Erythroblast (primary cell): Measurements from ENCODE around the gene CDH13.

ENCODE experiments used
- DNase-seq, 2 experiments: peaks; one replicate each; lab custom pipeline; 2025; lab: John Stamatoyannopoulos, UW
- GATA1 ChIP-seq: IDR thresholded peaks from 2 replicates; pipeline ENCODE4 v1.6.1; 2011; ENCODE audit warnings: low read depth, mild to moderate bottlenecking, control low read depth, low read length, moderate library complexity
- POLR2A ChIP-seq: IDR thresholded peaks from 2 replicates; pipeline ENCODE4 v1.6.1; 2011; ENCODE audit warnings: mild to moderate bottlenecking, low read length

The CDH13 gene

DNA sequence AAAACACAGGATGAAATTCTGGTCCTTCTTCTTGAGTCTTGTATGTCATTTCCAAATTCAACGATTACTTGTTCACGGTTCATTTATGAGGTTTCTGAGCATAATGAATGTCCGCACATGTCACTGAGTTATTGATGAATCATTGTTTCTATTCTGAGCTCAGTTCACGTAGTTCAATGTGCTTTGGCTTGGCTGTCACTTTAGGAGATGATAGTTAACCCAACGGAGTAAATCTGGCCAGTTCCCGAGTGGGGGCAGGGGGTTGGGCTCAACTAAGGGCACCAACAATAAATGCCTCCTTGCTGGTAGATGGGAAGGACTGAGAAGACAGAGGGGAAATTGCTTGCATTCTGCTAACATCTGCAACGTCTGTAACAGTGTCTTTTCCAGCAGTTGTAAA lies 941.6 kb downstream of the CDH13 start:
- no peak for DNase-seq
- TF ChIP-seq POLR2A: no peak
- no peak for TF ChIP-seq GATA1

DNA sequence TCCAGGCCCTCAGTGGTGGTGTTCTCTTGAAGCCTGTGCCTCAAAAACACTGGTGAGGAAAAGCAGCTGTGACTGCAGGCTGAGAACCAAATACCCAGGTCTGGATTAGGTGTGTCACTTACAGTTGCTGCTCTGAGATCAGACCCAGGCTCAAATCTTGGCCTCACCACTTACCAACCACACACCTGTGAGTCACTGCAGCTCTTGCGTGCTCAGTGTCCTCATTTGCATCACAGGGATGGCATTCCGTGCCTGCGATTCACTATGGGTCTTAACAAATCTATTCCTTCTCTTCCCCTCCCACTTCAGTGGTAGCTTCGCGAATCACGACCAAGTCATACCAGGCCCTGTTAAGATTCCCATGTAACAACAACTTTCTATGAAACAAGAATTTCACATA lies 947.6 kb downstream of the CDH13 start:
- TF ChIP-seq POLR2A: no peak
- TF ChIP-seq GATA1: no peak
- DNase-seq: no peak

DNA sequence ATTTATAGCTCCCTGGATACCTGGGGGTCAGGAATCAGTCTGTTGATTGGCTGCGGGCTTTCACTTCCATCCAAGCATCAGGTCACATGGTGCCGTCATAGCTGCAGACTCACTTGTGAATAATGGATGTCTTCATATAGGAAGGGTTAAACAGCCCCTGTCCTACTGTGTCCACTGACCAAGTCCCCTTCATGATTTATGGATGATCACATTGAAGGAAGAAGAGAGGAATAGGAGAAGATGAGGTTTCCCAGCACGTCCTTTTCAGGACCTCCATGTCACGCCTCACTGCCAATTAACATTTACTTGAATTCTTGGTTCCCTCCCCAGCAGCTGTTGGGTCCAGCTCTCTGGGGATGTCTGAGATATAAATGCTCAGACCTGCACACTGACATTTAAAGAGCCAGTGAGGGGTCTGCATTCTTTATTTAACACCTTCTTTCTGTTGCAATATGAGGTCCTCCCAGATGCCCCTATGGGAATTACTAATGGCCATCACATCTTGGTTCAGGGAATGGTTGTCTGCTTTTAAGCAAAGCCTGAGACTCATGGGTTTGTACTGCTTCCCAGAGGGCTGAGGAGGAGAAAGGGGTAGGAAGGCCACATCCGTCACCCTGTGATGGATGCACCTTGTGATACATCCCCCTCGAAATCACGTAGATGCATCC lies 950.4 kb downstream of the CDH13 start:
- TF ChIP-seq GATA1 (no peak), POLR2A (no peak)
- no peak for DNase-seq

GRCh38 chr16:83578171-83578570 lies 951.4 kb downstream of the CDH13 start:
- DNase-seq: no peak
- TF ChIP-seq GATA1 (no peak), POLR2A (no peak)

GRCh38 chr16:83579027-83579426 lies 952.3 kb downstream of the CDH13 start:
- no peak for TF ChIP-seq POLR2A
- no peak for TF ChIP-seq GATA1
- DNase-seq: no peak

DNA sequence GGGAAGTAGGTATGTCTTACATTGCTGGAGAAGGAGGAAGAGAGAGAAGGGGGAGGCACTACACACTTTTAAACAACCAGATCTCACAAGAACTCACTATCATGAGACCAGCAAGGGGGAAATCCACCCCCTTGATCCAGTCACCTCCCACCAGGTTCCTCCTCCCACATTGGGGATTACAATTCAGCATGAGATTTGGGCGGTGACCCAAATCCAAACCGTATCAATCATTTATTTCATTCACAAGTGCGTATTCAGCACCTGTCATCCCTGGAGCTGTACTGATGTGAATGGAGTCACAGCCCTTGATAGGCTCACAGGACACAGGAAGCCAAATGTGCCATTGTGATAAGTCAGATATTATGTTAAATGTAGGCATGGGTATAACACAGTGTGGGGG lies 952.7 kb downstream of the CDH13 start:
- TF ChIP-seq GATA1: no peak
- TF ChIP-seq POLR2A: no peak
- no peak for DNase-seq

DNA sequence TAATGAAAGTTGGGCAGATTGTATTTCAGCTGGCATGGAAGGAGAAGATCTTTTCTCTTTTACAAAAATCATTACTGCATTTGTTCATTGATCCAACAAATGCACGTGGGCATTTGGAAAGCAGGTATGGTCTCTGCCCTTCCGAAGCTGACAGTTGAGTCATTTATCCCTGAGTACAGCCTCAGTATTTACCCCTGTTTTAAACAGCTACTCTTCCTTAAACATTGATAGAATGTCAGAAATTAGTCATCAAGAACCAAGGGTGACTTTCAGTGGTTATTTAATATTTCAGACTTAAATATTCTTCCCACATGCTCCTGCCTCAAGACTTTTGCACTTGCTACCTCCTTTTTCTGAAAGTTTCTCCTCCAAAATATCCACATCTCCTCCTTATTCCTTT lies 954.3 kb downstream of the CDH13 start:
- TF ChIP-seq GATA1 (no peak), POLR2A (no peak)
- DNase-seq: no peak

DNA sequence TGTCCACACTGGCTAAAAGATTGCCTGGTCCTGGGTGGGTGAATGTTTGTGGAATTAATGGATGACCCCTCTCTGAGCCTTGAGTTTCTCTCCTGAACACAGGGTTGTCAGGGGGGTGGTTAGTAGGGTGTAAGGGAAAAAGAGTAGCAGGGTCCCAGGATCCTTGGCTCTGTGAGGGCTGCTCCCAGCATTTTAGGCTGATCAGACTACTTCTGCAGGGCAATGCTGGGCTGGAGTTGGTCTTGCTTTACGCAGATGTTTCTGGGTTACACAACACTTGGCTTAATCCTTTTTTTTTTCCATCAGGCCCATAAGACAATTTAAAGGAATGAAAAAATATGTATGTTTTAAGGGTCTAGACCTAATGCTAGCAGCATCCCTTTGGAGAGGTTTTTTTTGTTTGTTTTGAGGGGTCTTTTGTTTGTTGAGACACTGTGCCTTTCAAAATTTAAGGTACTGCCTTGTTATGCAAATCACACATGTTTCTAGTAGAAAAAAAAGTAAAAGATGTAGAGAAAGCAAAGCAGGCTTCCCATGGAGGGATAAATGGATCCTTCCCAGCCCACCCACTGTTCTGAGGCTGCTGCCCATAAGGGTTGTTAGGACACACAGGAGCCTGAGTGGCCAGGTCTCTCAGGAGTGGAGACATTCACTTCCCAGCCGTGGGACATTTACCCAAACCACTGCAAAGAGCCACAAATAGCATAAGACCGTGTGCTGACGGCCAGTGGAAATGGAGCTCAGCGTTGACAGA lies 955.4 kb downstream of the CDH13 start:
- TF ChIP-seq POLR2A: no peak
- no peak for TF ChIP-seq GATA1
- no peak for DNase-seq

DNA sequence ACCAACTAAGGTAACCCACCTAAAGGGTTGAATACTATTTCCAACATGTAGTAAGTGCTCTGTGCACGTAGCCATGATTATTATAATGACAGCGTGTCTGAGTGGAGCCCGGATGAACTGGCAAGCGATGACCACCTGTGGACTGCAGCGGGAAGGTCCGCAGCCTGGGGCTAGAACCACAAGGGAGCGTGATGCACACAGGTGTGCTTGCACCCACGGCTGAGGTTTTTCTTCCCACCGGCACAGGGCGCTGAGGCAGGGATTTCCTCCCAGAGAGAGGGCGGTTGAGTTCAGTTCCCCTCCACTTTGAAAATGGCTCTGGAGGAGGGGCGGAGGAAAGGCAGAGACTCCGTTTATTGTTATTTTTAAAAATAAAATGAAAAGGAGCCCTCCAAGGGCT lies 959.3 kb downstream of the CDH13 start:
- TF ChIP-seq GATA1 (no peak), POLR2A (no peak)
- no peak for DNase-seq

DNA sequence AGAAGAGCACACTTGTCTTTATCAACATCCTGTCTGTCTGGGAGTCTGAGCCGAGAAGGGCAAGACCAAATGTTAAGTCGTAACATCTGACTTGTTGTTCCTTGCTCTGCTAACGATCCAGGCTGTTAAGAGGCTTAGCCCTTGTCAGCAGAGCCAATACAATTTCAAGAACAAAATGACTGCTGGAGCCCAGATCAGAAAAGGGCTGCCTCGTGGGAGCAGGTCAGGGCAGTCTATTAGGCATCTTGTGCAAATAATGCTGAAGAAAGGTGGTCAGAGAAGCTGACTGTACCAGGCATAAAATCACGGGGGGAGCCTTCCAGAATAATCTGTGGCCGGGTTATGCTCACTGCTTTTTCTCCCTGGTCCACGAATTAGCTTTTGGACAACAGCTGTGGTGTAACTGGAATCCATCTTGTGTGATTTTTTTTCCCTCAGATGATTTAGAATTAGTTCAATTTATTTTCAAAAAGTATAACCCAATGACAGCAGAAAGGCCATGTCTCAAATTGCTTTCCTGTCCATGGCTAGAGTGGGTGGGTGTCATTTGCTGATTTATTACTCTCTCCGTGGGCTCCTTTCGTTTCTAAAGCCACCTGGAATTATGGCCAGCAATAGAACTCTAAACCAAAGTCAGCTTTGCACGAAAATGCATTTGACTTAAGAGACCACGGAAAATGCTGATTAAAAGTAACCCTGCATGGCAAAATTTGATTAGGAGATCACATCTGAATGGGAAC lies 959.9 kb downstream of the CDH13 start:
- DNase-seq: no peak
- no peak for TF ChIP-seq GATA1
- no peak for TF ChIP-seq POLR2A

GRCh38 chr16:83587201-83587600 lies 960.4 kb downstream of the CDH13 start:
- no peak for DNase-seq
- TF ChIP-seq POLR2A (no peak), GATA1 (no peak)

DNA sequence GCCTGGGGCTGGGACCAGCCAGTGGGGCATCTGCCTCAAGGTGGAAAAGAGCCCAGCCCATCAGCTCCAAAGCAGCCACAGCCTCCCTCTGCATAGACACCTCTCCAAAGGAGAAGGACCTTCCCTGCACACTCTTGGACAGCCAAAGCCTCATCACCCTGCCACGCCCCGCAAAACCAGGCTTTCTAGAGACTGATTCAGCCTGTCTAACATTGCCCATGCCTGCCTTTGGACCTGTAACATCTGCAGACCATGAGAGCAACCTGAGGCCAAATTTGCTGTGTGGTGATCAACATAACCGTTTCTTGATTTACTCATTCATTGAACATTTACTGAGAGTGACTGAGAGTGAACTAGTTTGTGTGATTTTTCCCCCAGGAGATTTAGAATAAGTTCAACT lies 961.3 kb downstream of the CDH13 start:
- no peak for DNase-seq
- TF ChIP-seq POLR2A (no peak), GATA1 (no peak)

GRCh38 chr16:83589576-83589975 lies 962.8 kb downstream of the CDH13 start:
- TF ChIP-seq POLR2A (no peak), GATA1 (no peak)
- DNase-seq: no peak

DNA sequence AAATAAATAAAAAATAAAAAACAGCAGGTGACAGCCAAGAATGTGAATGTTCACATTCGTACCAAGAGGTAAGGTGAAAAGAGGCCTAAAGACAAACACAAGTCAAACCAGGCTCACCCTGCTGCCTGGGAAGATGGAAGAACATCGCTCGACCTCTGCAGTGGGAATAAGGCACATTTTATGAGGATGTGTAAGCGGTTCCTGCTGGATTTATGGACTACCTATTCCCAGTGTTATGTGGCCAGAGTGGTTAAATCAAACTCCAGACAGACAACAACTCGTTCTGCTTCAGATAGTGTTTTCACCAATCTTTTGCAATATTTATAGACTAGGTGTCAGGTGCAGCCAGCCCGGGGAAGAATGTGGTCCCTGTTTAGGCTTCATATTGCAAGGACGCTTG lies 966.0 kb downstream of the CDH13 start:
- no peak for DNase-seq
- TF ChIP-seq POLR2A (no peak), GATA1 (no peak)
